GM21390 (cell line): ENCODE data around the gene ADAMTSL3.
A peak's percentile ranks its signal among the peaks of the same experiment; 100 is the strongest.
"Not testable (repeated sequence)": the region's sequence is repeated elsewhere in the genome, so short reads cannot be mapped to it uniquely, and the experiment has no call there.

Experiments
- ATAC-seq: cut with Tn5 transposase; IDR thresholded peaks from one replicate; pipeline ENCODE4 v1.9.1; 2021; ENCODE audit not compliant: unreplicated experiment

Gene ADAMTSL3

GRCh38 chr15:83956887-83957286, 303.0 kb downstream of the ADAMTSL3 start:
- ATAC-seq, result no peak

GRCh38 chr15:83959477-83959876, 305.6 kb downstream of the ADAMTSL3 start:
- no peak for ATAC-seq

DNA sequence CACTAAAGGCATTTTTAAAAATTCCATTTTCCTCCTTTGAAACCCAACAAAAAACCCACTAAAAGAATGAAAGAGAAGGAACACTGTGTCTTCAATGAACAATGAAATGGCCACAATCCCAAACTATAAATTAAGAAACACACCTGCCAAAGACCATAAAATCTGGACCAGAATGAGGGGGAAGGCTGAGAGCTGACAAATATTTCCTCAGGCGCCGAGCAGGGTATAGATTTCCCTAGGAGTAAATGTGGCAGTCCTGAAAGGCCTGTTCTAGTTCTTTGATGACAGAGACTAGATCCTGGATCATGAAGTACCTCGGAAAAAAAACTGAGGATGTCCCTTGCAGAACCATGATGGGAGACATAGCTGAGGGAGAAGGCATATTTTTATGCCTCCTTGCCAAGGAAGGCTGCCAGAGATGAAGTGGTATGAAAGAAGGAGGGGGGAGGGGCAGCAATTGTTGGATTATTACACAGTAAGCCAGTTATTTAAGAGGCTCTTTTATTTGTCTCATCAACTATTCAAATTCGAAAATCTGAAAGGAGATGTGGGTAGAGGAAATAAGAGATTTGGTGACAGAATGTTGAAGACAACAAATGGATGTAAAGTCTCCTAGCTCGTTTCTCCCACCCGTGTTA, 306.4 kb downstream of the ADAMTSL3 start:
- no peak for ATAC-seq

DNA sequence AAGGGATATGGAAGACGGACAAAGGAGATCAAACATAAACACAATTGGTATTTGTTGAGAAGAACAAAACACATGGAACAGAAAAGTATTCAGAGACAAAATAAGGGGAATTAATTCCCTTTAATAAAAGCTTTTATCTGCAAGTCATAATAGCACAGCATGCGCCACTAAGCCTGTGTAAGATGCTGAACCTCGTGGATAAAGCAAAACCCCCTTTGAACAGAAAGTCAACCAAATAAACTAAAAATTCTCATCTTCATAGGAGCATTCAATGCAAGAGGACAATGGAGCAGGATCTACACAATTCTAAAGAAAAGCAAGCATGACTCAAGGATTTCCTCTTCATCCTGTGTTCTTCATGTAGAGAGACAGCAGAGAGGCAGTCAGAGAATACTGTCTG, 307.4 kb downstream of the ADAMTSL3 start:
- ATAC-seq, result no peak

DNA sequence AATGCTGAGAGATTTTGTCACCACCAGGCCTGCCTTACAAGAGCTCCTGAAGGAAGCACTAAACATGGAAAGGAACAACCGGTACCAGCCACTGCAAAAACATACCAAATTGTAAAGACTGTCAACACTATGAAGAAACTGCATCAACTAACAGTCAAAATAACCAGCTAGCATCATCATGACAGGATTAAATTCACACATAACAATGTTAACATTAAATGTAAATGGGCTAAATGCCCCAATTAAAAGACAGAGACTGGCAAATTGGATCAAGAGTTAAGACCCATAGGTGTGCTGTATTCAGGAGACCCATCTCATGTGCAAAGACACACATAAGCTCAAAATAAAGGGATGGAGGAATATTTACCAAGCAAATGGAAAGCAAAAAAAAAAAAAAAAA, 311.0 kb downstream of the ADAMTSL3 start:
- ATAC-seq, result not testable (repeated sequence)

DNA sequence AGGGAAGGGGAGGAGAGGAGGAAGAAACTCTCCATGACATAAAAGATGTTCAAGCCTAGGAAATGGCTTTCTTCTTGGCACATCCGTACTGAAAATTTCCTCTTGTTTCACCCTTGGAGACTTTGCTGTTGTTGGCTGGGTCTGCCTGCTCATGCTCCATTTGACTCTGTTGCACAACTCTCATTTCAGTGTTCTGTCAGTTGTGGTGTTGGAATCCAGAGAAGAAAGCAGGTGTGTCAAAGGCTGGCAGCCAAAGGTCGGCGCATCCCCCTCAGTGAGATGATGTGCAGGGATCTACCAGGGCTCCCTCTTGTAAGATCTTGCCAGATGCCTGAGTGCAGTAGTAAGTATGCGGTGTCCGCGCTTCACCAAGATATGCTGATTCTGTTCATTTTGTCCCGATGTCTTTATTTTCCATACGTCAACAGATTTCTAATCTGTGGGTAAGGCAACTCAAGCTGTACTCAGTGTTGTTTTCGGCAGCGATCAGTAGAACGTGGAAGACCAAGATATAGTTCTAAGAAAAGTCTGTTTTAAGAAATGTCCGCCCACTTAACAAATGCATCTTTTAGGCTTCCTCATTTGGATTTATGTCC, 316.5 kb downstream of the ADAMTSL3 start:
- no peak for ATAC-seq

GRCh38 chr15:83971992-83972391, 318.1 kb downstream of the ADAMTSL3 start:
- no peak for ATAC-seq

- ATAC-seq, result no peak
These were observed 319.9 kb downstream of the ADAMTSL3 start for GRCh38 chr15:83973816-83974215.

- ATAC-seq, result no peak
These were observed 324.1 kb downstream of the ADAMTSL3 start for GRCh38 chr15:83977992-83978391.

GRCh38 chr15:83978588-83978987, 324.7 kb downstream of the ADAMTSL3 start:
- ATAC-seq, result no peak

DNA sequence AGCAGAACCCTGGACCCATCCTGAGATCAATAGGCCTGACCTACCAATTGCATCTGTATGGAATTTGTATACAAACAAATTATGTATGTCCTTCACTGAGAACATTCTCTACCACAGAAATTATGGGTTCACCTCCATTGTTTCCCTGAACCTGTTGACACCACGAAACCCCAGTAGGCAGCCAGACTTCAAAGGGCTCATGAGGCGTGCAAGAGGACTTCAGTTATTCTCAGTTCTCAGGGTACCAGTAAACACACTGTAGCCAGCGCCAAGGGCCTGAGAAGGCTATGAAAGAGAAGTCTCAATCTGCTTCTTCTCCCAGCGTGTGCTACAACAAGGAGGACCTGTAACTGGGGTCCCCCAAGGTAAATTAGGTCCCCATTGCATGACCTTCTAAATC, 326.7 kb downstream of the ADAMTSL3 start:
- ATAC-seq, result no peak

DNA sequence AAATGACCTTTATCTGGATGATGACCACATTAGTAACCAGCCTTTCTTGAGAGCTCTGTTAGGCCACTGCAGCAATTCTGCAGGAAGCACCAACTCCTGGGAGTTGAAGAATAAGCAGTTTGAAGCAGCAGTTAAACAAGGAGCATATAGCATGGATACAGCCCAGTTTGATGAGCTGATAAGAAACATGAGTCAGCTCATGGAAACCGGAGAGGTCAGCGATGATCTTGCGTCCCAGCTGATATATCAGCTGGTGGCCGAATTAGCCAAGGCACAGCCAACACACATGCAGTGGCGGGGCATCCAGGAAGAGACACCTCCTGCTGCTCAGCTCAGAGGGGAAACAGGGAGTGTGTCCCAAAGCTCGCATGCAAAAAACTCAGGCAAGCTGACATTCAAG, 328.8 kb downstream of the ADAMTSL3 start:
- ATAC-seq, result no peak

GRCh38 chr15:83983634-83984458, 329.9 kb downstream of the ADAMTSL3 start:
- peak; percentile 92 for ATAC-seq

DNA sequence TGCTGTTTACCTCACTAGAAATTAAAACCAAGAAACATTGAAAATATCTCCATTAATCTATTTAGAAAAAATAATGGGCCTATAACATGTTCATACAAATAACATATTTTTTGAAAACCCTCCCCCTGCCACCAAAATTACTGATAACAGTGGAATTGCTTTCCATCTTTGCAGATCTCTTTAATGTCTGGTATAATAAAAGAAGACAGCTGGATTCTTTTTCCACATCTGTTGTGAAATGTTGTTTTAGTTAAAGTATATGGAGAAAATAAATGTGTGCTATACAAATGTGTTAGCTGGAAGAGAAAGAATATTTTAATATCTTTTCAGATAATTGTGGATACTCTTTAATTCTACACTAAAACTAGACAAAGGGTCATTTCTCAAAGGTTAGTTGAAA, 330.7 kb downstream of the ADAMTSL3 start:
- ATAC-seq, result no peak

DNA sequence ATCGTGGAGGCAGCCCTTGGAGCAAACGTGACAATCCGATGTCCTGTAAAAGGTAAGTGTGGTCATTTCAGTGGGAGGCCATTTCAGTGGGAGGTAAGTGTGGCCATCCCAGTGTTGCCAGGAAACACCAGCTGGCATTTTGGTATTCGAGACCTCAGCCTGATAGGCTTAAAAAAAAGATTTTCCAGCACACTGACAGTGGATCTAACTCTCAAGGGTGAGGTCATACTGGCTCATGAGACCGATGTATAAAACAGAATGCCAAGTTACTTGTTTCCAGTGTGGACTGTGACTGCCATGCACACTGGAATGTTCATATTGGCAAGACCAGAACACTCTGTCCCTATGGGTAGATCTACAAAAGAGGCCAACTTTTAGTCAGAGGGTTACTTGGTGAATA, 337.2 kb downstream of the ADAMTSL3 start:
- ATAC-seq, result no peak

DNA sequence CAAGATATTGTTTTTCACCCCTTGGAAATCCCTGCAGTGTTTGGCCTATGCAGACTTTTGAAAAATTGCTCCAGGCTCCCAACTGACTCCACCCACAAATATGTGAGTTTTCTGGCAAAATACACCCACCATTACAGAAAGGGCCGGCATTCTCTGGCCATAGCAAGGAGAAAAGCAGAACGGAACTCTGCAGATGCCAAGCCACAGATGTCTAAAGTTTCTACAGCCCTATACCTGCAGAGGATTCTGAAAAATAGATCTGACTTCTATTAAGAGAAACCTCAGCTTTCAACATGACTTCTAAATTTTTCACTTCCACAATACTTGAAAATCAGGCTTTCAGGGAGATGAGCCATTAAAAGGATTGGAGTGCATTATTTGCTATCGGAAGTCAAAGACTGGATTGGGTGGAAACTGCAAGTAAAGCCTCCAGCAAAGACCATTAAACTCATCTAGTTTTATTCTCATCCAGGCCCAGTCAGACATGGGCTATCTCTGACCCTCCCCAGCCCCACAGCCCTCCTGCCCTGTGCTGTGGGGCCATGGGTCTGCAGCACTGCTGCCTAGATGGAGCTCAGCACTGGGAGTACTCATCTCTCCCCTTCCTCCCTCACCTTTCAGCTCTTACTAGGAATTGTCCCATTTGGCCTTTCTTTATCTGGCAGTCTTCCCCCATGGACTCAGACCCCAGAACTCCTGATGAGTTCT, 338.6 kb downstream of the ADAMTSL3 start:
- peak; percentile 87 for ATAC-seq

- no peak for ATAC-seq
These were observed 339.7 kb downstream of the ADAMTSL3 start for GRCh38 chr15:83993591-83993990.

- no peak for ATAC-seq
These were observed 344.6 kb downstream of the ADAMTSL3 start for GRCh38 chr15:83998486-83998885.

GRCh38 chr15:83999396-84000135, 345.6 kb downstream of the ADAMTSL3 start:
- no peak for ATAC-seq

DNA sequence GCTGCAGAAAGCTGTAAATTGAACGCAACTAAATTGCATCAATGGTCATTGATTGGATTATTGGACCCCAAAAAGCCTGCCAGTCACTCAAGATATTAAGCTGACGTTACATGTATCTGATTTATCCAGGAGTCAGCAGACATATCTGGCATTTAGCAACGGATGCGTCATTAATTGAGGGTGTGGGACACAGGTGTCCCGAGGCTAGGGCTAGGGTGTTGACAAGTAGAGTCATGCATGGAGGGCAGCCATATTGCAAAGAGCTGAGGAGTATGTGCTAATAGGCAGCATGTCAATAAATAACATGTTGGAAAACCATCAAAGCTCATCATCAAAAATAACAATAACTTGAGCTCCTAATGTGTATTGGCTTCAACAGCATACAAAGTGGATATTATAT, 347.1 kb downstream of the ADAMTSL3 start:
- no peak for ATAC-seq

- ATAC-seq, result no peak
These were observed 347.7 kb downstream of the ADAMTSL3 start for GRCh38 chr15:84001655-84002054.
